Measurements from ENCODE around the gene SLC7A10. TPM values are rescaled to one million over a fixed set of nuclear protein-coding genes. Genes with fewer than 3 reads are reported as not detected.

The SLC7A10 gene
- total and polyA plus RNA-seq, 2 donors (not counting 1 experiment from before 2014, with no cell fraction given) = not detected

GRCh38 chr19:33227870-33228599 lies 2.4 kb upstream of the SLC7A10 start:
- Histone ChIP-seq H3K27ac (ENCODE audit: insufficient read depth, low read length) (no peak overlapping the region), H3K4me2 (ENCODE audit: extremely low read depth, insufficient read depth, low read length) (no peak overlapping the region), H3K4me1 (ENCODE audit: control insufficient read depth, extremely low read depth, insufficient read depth, low read length) (no peaks in the 10 kb centered on the region), H2AFZ (ENCODE audit: low read length) (no peak overlapping the region), H4K20me1 (ENCODE audit: control insufficient read depth, extremely low read depth, insufficient read depth, low read length) (no peaks in the 10 kb centered on the region), H3K4me3 (replicated peaks in 1 of 4; ENCODE audit: control extremely low read depth in 1 of 4, insufficient read depth in 1 of 4, low read depth in 3 of 4, low read length in 4 of 4) (no peak overlapping the region), H3K27me3 (ENCODE audit: control insufficient read depth, insufficient read depth, low read length) (peaks cover 37% of the 10 kb centered on the region), H3K9me3 (ENCODE audit: control insufficient read depth, insufficient read depth, low read depth, low read length) (no peaks in the 10 kb centered on the region), H3K79me2 (ENCODE audit: control insufficient read depth, insufficient read depth, low read length) (no peaks in the 10 kb centered on the region), H3K9ac (ENCODE audit: insufficient read depth, low read length) (no peak overlapping the region), H3K36me3 (ENCODE audit: control insufficient read depth, insufficient read depth, low read length) (no peaks in the 10 kb centered on the region)
- TF ChIP-seq CTCF (conservative IDR thresholded peaks at IDR 0.05 in 1 of 2, IDR thresholded peaks at IDR 0.05 in 1 of 2; ENCODE audit: low read depth in 1 of 2, low read length in 2 of 2) = no peak
- no peak for TF ChIP-seq EZH2 (IDR thresholded peaks at IDR 0.05; ENCODE audit: low read length, missing control alignments)
- peak in 1 of 2 donors; percentile 3 for DNase-seq (ENCODE audit: low read depth in 2 of 2)

DNA sequence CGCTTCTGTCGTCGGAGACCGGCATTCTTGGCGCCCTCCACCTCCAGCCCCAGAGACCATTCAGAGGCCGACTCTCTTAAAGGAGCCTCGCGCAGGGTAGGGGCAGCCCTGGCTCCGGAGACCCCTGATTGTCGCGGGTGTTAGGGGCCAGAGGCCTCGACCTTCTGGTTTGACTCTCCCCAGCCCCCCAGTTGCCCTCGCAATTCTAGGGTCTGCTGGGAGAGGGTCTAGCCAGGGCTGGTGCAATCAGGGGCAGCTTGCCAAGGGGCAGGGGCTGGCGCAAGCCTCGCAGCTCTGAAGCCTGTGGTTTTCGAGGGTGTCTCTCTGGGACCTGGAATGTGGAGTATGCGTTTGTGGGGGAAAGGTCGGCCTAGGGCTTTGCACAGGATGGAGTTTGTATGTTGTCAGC lies 1.6 kb upstream of the SLC7A10 start:
- H3K79me2 ChIP-seq (ENCODE audit: control insufficient read depth, insufficient read depth, low read length) = no peaks in the 10 kb centered on the region
- H3K9me3 ChIP-seq (ENCODE audit: control insufficient read depth, insufficient read depth, low read depth, low read length) = no peaks in the 10 kb centered on the region
- no peak overlapping the region for H3K27ac ChIP-seq (ENCODE audit: insufficient read depth, low read length)
- H3K27me3 ChIP-seq (ENCODE audit: control insufficient read depth, insufficient read depth, low read length) = peaks cover 36% of the 10 kb centered on the region
- H3K4me2 ChIP-seq (ENCODE audit: extremely low read depth, insufficient read depth, low read length) = no peak overlapping the region
- no peak overlapping the region for H2AFZ ChIP-seq (ENCODE audit: low read length)
- no peaks in the 10 kb centered on the region for H3K36me3 ChIP-seq (ENCODE audit: control insufficient read depth, insufficient read depth, low read length)
- TF ChIP-seq EZH2 (IDR thresholded peaks at IDR 0.05; ENCODE audit: low read length, missing control alignments) (peak; percentile 63), CTCF (conservative IDR thresholded peaks at IDR 0.05 in 1 of 2, IDR thresholded peaks at IDR 0.05 in 1 of 2; ENCODE audit: low read depth in 1 of 2, low read length in 2 of 2) (no peak)
- no peak overlapping the region for H3K9ac ChIP-seq (ENCODE audit: insufficient read depth, low read length)
- peak; percentile 53 to 63 for DNase-seq (ENCODE audit: low read depth in 2 of 2)
- no peaks in the 10 kb centered on the region for H3K4me1 ChIP-seq (ENCODE audit: control insufficient read depth, extremely low read depth, insufficient read depth, low read length)
- no peak overlapping the region for H3K4me3 ChIP-seq (replicated peaks in 1 of 4; ENCODE audit: control extremely low read depth in 1 of 4, insufficient read depth in 1 of 4, low read depth in 3 of 4, low read length in 4 of 4)
- no peaks in the 10 kb centered on the region for H4K20me1 ChIP-seq (ENCODE audit: control insufficient read depth, extremely low read depth, insufficient read depth, low read length)

DNA sequence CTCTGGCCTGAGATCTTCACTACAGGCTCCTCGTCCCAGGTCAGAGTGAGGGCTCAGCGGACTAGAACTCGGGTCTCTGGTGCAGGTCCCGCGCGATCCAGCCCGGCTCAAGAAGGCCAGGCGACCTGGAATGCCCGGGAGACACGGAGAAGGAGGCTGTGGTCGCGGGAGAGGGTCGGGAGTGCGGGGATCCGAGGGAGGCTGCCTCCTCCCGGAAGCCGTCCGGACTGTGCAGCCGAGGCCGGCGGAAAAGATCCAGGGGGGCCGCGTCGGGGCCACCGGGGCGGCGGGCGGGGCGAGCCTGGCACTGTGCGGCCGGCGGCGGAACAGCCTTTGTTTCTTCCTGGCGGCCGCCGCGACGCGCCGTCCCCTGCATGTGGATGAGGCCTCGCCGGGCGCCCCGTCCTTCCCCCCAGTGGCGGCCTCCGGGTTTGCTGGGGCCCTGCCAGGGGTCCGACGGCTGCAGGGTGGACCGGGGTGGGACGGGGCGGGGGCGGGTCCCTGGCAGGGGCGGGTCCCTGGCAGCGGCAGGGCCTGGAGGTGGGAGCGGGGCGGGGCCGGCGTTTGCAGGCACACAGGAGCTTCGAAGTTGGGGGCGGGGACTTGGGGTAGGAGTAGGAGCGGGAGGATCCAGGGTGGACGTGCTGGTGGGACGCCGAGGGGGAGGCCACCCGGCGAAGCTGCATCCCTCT lies 1.0 kb upstream of the SLC7A10 start:
- TF ChIP-seq EZH2 (IDR thresholded peaks at IDR 0.05; ENCODE audit: low read length, missing control alignments) = peak; percentile 58
- no peak for TF ChIP-seq CTCF (conservative IDR thresholded peaks at IDR 0.05 in 1 of 2, IDR thresholded peaks at IDR 0.05 in 1 of 2; ENCODE audit: low read depth in 1 of 2, low read length in 2 of 2)
- H3K27me3 ChIP-seq (ENCODE audit: control insufficient read depth, insufficient read depth, low read length) = peaks cover 34% of the 10 kb centered on the region
- H3K36me3 ChIP-seq (ENCODE audit: control insufficient read depth, insufficient read depth, low read length) = no peaks in the 10 kb centered on the region
- H3K4me1 ChIP-seq (ENCODE audit: control insufficient read depth, extremely low read depth, insufficient read depth, low read length) = no peaks in the 10 kb centered on the region
- no peak overlapping the region for H3K4me3 ChIP-seq (replicated peaks in 1 of 4; ENCODE audit: control extremely low read depth in 1 of 4, insufficient read depth in 1 of 4, low read depth in 3 of 4, low read length in 4 of 4)
- H3K27ac ChIP-seq (ENCODE audit: insufficient read depth, low read length) = no peak overlapping the region
- H3K4me2 ChIP-seq (ENCODE audit: extremely low read depth, insufficient read depth, low read length) = peak overlapping the region; percentile 25
- DNase-seq (ENCODE audit: low read depth in 2 of 2) = peak; percentile 9 to 16
- H3K9ac ChIP-seq (ENCODE audit: insufficient read depth, low read length) = no peak overlapping the region
- H3K79me2 ChIP-seq (ENCODE audit: control insufficient read depth, insufficient read depth, low read length) = no peaks in the 10 kb centered on the region
- H2AFZ ChIP-seq (ENCODE audit: low read length) = no peak overlapping the region
- H4K20me1 ChIP-seq (ENCODE audit: control insufficient read depth, extremely low read depth, insufficient read depth, low read length) = no peaks in the 10 kb centered on the region
- H3K9me3 ChIP-seq (ENCODE audit: control insufficient read depth, insufficient read depth, low read depth, low read length) = no peaks in the 10 kb centered on the region

Data from fibroblast of lung (primary cell).